ENCODE data around the gene CCDC86.

Gene CCDC86

GRCh38 chr11:60868682-60869450 lies 27.0 kb downstream of the CCDC86 start:
- DNase-seq (ENCODE audit: low read depth in 2 of 2): no peak

GRCh38 chr11:60869451-60869825 lies 27.5 kb downstream of the CCDC86 start:
- DNase-seq (ENCODE audit: low read depth in 2 of 2): no peak

GRCh38 chr11:60870276-60870675 lies 28.4 kb downstream of the CCDC86 start:
- DNase-seq (ENCODE audit: low read depth in 2 of 2): no peak

- DNase-seq (ENCODE audit: low read depth in 2 of 2): no peak
Observed at GRCh38 chr11:60870733-60871377, 28.9 kb downstream of the CCDC86 start.

- DNase-seq (ENCODE audit: low read depth in 2 of 2): no peak
Observed at GRCh38 chr11:60871378-60872061, 29.6 kb downstream of the CCDC86 start.

- DNase-seq (ENCODE audit: low read depth in 2 of 2): no peak
Observed at GRCh38 chr11:60872124-60872960, 30.4 kb downstream of the CCDC86 start.

- DNase-seq (ENCODE audit: low read depth in 2 of 2): no peak
Observed at GRCh38 chr11:60872961-60873524, 31.1 kb downstream of the CCDC86 start.

- no peak for DNase-seq (ENCODE audit: low read depth in 2 of 2)
Observed at GRCh38 chr11:60873533-60873932, 31.6 kb downstream of the CCDC86 start.

GRCh38 chr11:60874421-60875365 lies 32.8 kb downstream of the CCDC86 start:
- DNase-seq (ENCODE audit: low read depth in 2 of 2): no peak

GRCh38 chr11:60875366-60876167 lies 33.7 kb downstream of the CCDC86 start:
- no peak for DNase-seq (ENCODE audit: low read depth in 2 of 2)

GRCh38 chr11:60876168-60876485 lies 34.2 kb downstream of the CCDC86 start:
- no peak for DNase-seq (ENCODE audit: low read depth in 2 of 2)

GRCh38 chr11:60878245-60879101 lies 36.6 kb downstream of the CCDC86 start:
- DNase-seq (ENCODE audit: low read depth in 2 of 2): no peak

GRCh38 chr11:60879104-60879503 lies 37.2 kb downstream of the CCDC86 start:
- DNase-seq (ENCODE audit: low read depth in 2 of 2): no peak

- DNase-seq (ENCODE audit: low read depth in 2 of 2): no peak
Observed at GRCh38 chr11:60879971-60880588, 38.2 kb downstream of the CCDC86 start.

GRCh38 chr11:60880643-60881282 lies 38.9 kb downstream of the CCDC86 start:
- no peak for DNase-seq (ENCODE audit: low read depth in 2 of 2)

GRCh38 chr11:60887556-60887955 lies 45.6 kb downstream of the CCDC86 start:
- DNase-seq (ENCODE audit: low read depth in 2 of 2): no peak

- DNase-seq (ENCODE audit: low read depth in 2 of 2): no peak
Observed at GRCh38 chr11:60889869-60890311, 48.0 kb downstream of the CCDC86 start.

GRCh38 chr11:60890696-60891095 lies 48.8 kb downstream of the CCDC86 start:
- DNase-seq (ENCODE audit: low read depth in 2 of 2): no peak
